Liver (tissue), 3 donors: ENCODE measurements around the gene BSDC1.

Experiments
- CTCF ChIP-seq: fragments of 150-350 bp; IDR thresholded peaks from 2 replicates; pipeline ENCODE4 v1.5.1; 2017; ENCODE audit warnings: improper control_type of control experiment, low read depth, low read length; ENCODE audit not compliant: missing input control
- NR2F2 ChIP-seq: IDR thresholded peaks from 2 replicates; pipeline ENCODE4 v1.6.1; 2016; ENCODE audit warnings: antibody characterized with exemption
- REST ChIP-seq: IDR thresholded peaks from 2 replicates; pipeline ENCODE4 v1.6.1; 2016; ENCODE audit warnings: antibody characterized with exemption, mild to moderate bottlenecking
- TF ChIP-seq, protein P1 (sequence below): IDR thresholded peaks from 2 replicates; pipeline ENCODE4 v1.6.1; 2016; ENCODE audit warnings: antibody characterized with exemption
- donor health status: healthy.
- donor health status: healthy.

GRCh38 chr1:32353431-32353830, 40.8 kb downstream of the BSDC1 start:
- no peak for TF ChIP-seq CTCF
- TF ChIP-seq, protein P1, sequence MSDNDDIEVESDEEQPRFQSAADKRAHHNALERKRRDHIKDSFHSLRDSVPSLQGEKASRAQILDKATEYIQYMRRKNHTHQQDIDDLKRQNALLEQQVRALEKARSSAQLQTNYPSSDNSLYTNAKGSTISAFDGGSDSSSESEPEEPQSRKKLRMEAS: no peak
- TF ChIP-seq NR2F2: no peak
- no peak for TF ChIP-seq REST
